SH-SY5Y (cell line): ENCODE data around the gene MXD4.

Experiments
- GATA2 ChIP-seq: IDR thresholded peaks from 2 replicates; pipeline ENCODE4 v1.6.1; 2011; ENCODE audit warnings: mild to moderate bottlenecking, low read depth, low read length
- GATA3 ChIP-seq: IDR thresholded peaks from 2 replicates; pipeline ENCODE4 v1.6.1; 2011; ENCODE audit warnings: low read depth, mild to moderate bottlenecking, low read length, moderate library complexity

DNA sequence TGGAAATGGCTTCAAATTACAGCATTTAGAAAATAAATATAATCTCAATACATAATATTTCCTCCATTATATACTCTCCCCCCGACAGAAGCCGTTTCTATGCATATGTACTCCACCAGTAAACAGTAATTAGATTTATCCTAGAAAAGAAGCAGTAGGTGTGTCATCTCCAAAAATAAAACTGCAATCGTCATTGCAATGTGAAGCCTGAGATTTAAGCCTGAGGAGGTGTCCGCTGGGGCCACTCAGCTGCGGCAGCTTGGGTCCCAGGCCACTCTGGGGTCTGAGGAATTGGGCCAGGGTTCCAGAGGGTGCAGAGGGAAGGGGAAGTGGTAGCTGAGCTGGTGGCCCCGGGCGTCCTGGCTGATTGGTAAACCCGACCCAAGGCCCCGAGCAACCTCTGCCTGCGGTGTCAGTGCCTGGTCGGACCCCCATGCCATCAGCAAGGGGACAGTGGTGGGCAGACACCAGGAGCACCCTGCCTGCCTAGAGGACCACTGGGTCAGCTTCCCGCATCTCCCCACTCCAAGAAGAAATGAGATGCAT is 7.8 kb upstream of the MXD4 start:
- TF ChIP-seq GATA3 = no peak
- no peak for TF ChIP-seq GATA2
